ENCODE results near the gene AP3S2.
A peak's percentile ranks its signal among the peaks of the same experiment; 100 is the strongest.
"Not testable (repeated sequence)": the region's sequence is repeated elsewhere in the genome, so short reads cannot be mapped to it uniquely, and the experiment has no call there.

AP3S2 gene

DNA sequence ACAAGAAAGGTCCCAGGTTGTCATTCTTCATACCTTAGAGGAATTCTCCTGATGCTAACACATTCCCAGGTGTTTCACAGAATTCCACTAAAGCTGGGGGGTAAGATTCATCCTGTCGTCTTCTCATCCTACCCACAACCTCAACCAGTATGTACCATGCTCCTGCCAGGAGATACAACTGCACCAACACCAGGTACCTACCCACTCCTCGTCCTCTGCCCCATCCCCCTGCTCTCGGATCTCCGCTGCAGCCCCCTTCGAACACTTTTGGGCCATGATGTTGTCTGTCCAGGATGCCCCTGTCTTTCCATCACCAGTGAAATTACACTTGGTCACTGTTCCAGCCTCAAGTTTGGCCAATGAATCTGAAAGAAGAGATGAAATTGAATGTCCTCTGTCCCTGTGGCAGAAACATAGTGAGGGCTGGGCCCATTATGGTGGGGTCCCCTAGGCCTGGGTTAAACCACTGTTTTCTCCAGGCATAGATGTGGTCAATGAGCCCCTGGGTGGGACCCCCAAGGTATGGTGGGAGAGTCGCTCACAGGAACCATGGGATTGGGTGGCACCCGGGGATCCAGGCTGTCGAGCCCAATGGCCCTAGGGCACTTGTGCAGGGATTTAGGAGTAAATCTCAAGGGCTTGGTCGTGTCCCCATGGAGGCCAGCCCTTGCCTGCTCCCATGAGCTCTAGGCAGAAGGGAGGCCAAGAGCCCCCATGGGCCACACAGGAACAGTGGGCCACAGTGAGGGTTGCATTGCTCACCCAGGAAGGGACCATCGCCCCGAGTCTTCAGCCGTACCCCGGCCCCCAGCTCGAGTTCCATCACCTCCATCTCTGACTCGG lies 9.4 kb upstream of the AP3S2 start:
- DNase-seq, result no peak

- no peak for DNase-seq
These were observed 7.1 kb upstream of the AP3S2 start for GRCh38 chr15:89900849-89901248.

DNA sequence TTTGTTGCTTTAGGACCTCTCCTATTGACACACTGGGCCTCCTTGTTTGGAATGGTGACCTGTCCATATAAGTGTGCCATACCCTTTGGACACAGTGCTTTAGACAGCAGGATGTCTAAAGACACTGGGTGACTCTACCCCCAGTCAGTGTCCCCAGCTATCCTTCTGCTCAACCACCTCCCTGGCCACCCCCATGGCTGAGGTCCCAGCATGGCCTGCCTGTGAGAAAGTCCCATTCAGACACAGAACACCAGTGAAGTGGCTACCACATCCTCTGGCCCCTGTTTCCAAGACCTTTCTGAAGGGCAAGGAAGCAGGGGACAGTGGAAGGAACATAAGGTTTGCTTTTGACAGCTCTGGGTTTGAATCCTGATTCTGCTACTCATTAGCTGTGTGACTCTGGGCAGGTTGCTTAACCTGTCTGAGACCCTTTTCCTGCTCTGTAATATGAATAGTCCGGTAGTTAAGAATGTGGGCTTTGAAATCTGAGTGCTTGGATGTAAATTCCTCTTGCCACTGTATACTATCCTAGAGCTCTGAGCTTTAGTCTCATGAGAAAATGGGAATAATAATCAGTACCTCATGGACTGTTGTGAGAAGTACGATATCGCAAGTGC lies 6.3 kb upstream of the AP3S2 start:
- no peak for DNase-seq

GRCh38 chr15:89899295-89899945 lies 5.6 kb upstream of the AP3S2 start:
- no peak for DNase-seq

DNA sequence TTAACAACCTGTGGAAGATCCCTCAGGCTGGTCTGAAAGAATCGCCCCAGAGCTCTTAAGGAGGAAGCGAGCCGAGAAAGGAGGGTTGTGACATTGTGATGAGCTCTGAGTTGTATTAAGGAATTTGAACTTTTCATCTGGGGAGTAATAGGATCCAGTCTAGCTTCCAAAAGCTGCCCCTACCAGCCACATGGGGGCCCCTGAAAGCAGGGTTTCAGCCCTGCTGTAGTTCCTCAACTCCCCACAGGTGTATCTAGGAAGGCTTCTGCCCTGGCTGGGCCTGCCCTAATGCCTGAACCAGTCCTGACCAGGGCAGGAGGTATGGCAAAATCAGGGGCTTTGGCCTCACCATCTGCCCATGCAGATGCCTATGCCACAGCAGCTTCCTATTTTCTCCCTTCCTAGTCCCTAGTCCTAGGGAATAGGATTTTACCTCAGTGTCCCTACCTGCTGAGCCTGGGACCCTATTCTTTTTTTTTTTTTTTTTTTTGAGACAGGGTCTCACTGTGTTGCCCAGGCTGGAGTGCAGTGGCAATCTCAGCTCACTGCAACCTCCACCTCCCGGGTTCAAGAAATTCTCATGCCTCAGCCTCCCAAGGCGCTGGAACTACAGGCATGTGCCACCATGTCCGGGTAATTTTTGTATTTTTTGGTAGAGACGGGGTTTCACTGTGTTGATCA lies 5.0 kb upstream of the AP3S2 start:
- DNase-seq, result peak in 5 of 6 experiments; percentile 20 to 52 (median 24)

DNA sequence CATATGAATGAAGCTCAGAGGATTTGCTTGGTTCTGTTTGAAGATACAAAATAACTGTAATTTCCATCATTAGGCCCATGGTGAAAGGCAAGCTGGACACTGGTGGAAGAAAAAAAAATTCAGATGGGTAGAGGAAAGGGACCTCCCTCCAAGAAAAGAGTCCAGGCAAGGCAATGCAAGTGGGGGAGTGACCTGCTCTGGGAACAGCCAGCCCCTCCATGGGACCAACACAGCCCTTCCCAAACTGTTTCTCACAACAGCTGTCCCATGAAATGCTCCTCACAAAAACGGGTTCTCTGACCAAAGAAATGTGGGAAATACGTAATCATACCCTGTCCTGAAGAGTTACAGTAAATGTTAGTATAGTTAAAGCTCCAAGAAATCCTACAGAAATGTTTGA lies 4.4 kb upstream of the AP3S2 start:
- no peak for DNase-seq

GRCh38 chr15:89893027-89893426 lies 767 bp downstream of the AP3S2 start:
- DNase-seq, result no peak

DNA sequence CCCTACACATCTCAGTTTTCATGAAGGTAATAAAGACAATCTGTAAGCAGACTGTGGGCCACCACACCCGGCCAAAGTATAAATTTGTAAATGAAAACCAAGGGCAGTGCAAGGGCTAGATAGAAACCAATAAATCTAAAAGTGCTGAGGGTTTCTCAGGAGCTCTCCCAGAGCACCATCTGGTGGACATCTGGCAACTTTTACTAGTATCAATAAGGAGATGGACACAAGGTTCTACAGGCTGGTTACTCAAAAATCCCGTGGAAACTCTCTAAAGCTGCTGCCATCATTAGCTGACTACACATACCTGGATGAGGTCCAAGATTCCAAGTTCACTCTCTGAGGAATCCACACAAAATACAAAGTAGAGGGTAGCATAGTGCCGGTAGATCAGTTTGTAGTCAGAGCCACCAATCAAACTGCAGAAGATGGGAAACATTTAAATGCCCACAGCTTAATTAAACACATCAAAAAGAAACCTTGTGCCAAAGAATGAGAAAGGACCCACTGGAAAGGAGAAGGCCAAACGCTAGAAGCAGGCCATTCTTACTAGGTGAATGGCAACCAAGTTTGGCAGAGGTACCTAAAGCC lies 5.5 kb downstream of the AP3S2 start:
- DNase-seq, result no peak

DNA sequence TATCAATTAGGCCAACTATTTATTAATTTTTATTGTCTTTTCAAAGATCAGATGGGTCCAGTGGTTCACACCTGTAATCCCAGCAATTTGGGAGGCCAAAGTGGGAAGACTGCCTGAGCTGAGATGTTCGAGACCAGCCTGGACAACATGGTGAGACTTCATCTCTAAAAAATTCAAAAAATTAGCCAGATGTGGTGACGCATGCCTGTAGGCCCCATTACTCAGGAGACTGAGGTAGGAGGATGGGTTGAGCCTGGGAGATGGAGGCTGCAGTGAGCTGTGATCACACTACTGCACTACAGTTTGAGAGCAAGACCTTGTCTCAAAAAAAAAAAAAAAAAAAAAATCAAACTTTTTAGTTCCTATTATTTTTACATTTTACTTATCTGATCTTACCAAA lies 8.2 kb downstream of the AP3S2 start:
- DNase-seq, result no peak

GRCh38 chr15:89885179-89885578 lies 8.6 kb downstream of the AP3S2 start:
- DNase-seq, result not testable (repeated sequence)

DNA sequence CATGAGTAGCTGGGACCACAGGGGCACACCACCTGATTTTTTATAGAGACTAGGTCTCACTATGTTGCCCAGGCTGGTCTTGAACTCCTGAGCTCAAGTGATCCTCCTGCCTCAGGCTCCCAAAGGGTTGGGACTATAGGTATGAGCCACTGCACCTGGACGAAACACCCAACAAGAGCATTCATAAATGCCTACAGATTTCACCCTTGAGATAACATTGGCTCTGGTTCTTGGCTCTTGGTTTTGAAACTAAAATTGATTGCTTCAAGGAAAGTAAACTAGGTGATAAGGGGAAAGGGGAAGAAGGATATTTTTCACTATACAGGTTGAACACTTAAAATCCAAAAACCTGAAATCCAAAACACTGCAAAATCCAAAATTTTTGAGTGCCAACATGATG lies 10.3 kb downstream of the AP3S2 start:
- no peak for DNase-seq

GRCh38 chr15:89880727-89881126 lies 13.1 kb downstream of the AP3S2 start:
- no peak for DNase-seq

DNA sequence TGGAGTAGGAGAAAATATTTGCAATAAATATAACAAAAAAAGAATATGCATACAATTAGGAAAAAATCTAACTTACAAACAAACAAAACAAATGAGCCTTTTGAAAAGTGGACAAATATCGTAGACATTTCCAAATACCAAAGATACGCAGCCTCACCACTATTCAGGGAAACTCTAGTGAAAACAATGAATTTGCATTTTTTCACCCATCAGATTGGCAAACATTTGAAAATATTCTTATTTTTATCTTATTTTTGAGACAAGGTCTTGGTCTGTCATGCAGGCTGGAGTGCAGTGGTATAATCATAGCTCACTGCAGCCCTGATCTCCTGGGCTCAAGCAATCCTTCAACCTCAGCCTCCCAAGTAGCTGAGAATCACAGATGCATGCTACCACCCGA lies 15.5 kb downstream of the AP3S2 start:
- DNase-seq, result no peak

- no peak for DNase-seq
These were observed 16.7 kb downstream of the AP3S2 start for GRCh38 chr15:89877083-89877425.

- DNase-seq, result no peak
These were observed 17.3 kb downstream of the AP3S2 start for GRCh38 chr15:89876396-89877082.

GRCh38 chr15:89875741-89876140 lies 18.1 kb downstream of the AP3S2 start:
- no peak for DNase-seq

- peak; percentile 49 to 77 (median 67) for DNase-seq
These were observed 18.7 kb downstream of the AP3S2 start for GRCh38 chr15:89874926-89875564.

DNA sequence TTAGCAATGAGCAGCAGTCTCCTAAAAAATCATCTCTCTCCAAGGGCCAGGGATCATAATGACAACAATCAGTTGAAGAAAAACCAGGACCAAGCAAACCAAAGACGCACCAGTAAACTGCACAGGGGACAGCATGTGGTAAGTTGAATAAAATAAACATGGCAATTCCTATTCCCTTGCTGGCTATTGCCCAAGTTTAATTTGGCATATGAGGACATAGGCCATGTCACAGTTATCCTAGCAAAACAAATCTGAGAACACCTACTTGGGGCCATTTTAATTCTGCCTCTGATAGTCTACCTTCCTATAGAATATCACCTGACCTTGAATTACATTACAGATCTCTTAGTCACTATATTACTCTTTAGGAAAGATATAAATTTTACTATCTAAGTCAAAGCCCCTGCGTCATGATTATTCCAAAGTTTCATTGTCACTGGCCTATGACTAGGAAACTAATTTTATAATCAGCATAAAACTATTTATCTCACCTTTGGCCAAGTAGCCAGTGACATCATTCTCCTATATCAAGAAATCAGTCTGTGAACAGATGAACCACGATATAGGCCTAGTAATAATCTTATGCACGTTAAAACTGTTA lies 23.0 kb downstream of the AP3S2 start:
- DNase-seq, result no peak

DNA sequence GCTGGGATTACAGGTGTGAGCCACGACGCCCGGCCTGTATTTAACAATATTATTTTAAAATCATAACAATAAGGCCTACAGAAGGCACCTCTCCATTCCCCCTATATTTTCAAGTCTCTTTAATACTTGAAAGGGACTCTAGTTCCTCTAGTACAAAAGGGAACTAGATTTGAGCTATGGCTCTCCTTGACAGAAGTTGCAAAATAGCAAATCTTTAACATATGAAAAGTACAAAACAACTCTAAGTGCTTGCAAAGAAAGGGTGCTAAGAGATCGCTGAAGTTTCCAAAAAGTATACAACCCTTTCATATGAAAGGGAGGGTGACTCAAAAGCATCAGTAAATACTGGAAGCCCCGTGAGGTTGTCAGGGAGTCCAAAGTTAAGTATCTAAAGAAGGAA lies 23.8 kb downstream of the AP3S2 start:
- no peak for DNase-seq

DNA sequence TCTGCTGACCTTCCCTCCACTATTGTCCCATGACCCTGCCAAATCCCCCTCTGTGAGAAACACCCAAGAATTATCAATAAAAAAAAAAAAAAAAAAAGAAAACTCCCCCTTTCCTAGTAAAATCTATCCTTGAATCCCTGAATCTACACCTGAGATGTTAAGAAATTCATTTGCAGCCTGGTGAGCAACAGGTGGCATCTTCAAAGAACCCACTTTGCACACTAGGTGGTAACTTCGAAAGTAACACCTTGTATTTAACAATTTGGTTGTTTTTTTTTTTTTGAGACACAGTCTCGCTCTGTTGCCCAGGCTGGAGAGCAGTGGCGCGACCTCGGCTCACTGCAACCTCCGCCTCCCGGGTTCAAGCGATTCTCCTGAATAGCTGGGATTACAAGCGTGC lies 24.3 kb downstream of the AP3S2 start:
- DNase-seq, result not testable (repeated sequence)

DNA sequence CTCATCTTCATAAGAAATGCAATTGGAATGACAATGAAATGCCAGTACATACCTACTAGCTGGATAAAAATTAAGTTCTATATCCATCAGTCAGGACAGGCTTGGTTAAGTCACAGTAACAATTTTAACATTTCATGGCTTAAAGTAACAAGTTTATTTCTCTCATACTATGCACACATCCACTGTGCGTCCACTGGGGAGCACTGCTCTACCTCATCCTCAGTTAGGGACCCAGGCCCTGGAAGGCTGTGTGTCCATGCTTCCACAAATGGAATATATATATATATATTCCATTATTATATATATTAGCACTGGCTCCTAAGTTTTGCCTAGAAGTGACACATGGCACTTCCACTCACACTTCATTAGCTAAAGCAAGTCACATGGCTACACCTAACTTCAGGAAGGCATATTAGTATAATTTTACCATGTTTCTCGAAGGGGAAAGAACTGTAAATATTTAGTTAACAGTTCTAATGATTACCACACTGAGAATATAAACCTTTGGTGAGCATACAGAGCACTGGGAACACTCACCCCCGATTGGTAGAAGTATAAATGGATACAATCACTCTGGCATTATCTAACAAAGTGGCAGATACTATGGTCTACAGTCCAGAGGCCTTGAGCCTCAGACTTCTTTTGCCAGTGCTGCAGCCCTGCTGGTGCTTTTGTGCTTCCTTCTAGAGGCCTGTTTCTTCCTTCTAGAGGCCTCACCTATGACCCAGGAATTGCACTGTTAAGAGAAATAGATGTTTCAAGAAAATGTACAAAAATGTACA lies 28.6 kb downstream of the AP3S2 start:
- DNase-seq, result no peak
